ENCODE measurements around the gene ZNF646. TPM values are rescaled to one million over a fixed set of nuclear protein-coding genes. Genes with fewer than 3 reads are reported as not detected.

Gene ZNF646
- total and polyA plus RNA-seq, 7 experiments from 2014 or later, result 3.9 to 49.1 (median 23.9) TPM

DNA sequence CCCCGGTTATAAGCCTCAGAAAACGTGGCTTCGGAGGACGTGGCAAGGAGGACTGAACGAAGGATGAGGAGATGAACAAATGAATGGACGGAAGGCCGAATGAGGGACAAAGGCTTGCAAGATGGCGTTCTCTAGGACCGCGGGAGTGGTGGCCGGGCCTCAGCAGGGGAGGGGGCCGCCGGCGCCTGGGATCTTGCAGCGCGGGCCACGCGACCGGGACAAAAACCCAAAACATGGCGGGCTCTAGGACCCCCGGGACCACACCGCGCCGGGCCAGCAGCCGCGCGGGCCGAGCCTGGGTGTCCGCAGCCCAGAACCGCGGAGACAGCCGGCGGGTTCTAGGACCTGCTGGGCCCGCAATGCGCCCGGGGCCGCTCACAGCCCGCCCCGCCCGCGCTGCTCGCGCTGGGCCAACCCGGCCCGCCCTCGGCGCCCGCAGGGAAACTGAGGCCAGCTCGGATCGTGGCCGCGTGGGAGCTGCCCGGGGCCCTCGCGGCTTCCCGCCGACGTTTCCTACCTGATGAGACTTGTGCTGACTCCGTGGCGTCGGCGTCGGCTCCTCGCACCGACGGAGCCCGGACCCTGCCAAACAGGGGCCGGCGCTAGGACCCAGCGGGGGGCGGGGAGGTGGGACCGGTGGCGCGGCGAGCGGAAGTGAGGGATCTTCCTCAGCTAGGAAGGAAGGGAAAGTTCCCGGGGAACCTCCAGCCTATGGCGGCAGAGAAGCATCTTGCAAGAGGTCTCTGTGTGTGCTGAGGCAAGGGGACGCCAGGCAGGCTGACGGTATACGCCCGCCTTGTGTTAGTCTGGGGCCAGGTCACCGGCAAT lies 866 bp upstream of the ZNF646 start:
- peaks cover 28 to 53% (median 40%) of the 10 kb centered on the region in 7 donors for H3K4me1 Mint-ChIP-seq
- CTCF ChIA-PET, result interaction anchor here (0.6 to 1.9 kb wide), 5 partner anchors 44 to 785 kb away, joined by 3 to 10 read pairs (median 3); partner anchors contain the start of gene KAT8
- Histone ChIP-seq H3K4me1 (ENCODE audit: control insufficient read depth in 2 of 2, insufficient read depth in 2 of 2, low read length in 2 of 2) (peaks cover 9 to 18% of the 10 kb centered on the region in 2 donors), H3K27me3 (ENCODE audit: control insufficient read depth in 2 of 2, insufficient read depth in 2 of 2, low read length in 2 of 2) (no peaks in the 10 kb centered on the region), H3K36me3 (ENCODE audit: control insufficient read depth in 2 of 3, insufficient read depth in 3 of 3, low read length in 3 of 3) (peaks cover 0 to 30% (median 11%) of the 10 kb centered on the region in 3 experiments), H3K9me3 (ENCODE audit: control insufficient read depth in 2 of 3, low read length in 3 of 3) (no peaks in the 10 kb centered on the region), H3K27ac (ENCODE audit: low read depth, low read length) (peak overlapping the region; percentile 91), H3K4me3 (ENCODE audit: low read length) (peak overlapping the region; percentile 89)
- H3K27me3 Mint-ChIP-seq, result no peaks in the 10 kb centered on the region
- intact Hi-C loops (cut with micrococcal nuclease), result loop anchor here (2.0 to 5.0 kb wide), 3 partner anchors 261 to 639 kb away; partner anchors contain the start of gene PRR14 (in 1 of the 2)
- DNase-seq, result peak; percentile 75 to 92 (median 84)
- peaks cover 0 to 20% (median 7%) of the 10 kb centered on the region in 5 donors for H3K36me3 Mint-ChIP-seq
- ATAC-seq, result peak; percentile 71
- POLR2A ChIA-PET, result interaction anchor here (0.6 to 3.9 kb wide), 32 partner anchors 9 to 799 kb away, joined by 3 to 49 read pairs (median 5); partner anchors contain the start of genes ARMC5, FUS, KAT8 and PYCARD
- peak overlapping the region; percentile 85 to 99 (median 96) for H3K4me3 Mint-ChIP-seq
- peaks cover 0 to 1% (median 0%) of the 10 kb centered on the region in 11 donors for H3K9me3 Mint-ChIP-seq
- H3K27ac Mint-ChIP-seq, result peak overlapping the region; percentile 92 to 98 (median 97)

DNA sequence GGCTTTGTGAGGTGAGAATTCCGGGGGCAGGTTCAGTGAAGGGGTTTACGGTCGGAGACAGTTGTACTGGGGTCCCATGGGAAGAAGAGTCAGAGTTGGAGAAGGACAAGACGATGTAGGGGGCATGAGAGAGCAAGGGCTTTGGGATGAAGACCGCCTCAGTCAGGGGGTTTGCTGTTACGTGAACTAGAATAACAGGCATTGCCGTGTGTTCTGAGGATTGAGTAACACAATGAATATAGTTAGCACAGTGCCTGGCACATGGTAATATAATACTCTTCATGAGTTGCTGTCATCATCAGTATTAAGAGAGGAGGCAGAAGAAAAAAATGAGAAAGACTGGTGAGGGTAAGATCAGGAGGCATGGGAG lies 577 bp downstream of the ZNF646 start:
- Mint-ChIP-seq H3K4me3 (peak overlapping the region; percentile 85 to 99 (median 91)), H3K9me3 (peaks cover 0 to 1% (median 0%) of the 10 kb centered on the region in 11 donors), H3K27ac (peak overlapping the region; percentile 92 to 98 (median 97)), H3K27me3 (no peaks in the 10 kb centered on the region), H3K36me3 (peaks cover 0 to 24% (median 7%) of the 10 kb centered on the region in 5 donors), H3K4me1 (peaks cover 29 to 49% (median 36%) of the 10 kb centered on the region in 7 donors)
- Histone ChIP-seq H3K27me3 (ENCODE audit: control insufficient read depth in 2 of 2, insufficient read depth in 2 of 2, low read length in 2 of 2) (no peaks in the 10 kb centered on the region), H3K36me3 (ENCODE audit: control insufficient read depth in 2 of 3, insufficient read depth in 3 of 3, low read length in 3 of 3) (peaks cover 0 to 45% (median 17%) of the 10 kb centered on the region in 3 experiments), H3K9me3 (ENCODE audit: control insufficient read depth in 2 of 3, low read length in 3 of 3) (no peaks in the 10 kb centered on the region), H3K27ac (ENCODE audit: low read depth, low read length) (peak overlapping the region; percentile 91), H3K4me3 (ENCODE audit: low read length) (peak overlapping the region; percentile 89), H3K4me1 (ENCODE audit: control insufficient read depth in 2 of 2, insufficient read depth in 2 of 2, low read length in 2 of 2) (peaks cover 9 to 18% of the 10 kb centered on the region in 2 donors)
- CTCF ChIA-PET, result interaction anchor here (1.9 kb wide), 1 partner anchor 68 kb away, joined by 10 read pairs; no protein-coding TSS in a partner anchor
- ATAC-seq, result no peak
- intact Hi-C loops (cut with micrococcal nuclease), result loop anchor here (1.0 to 5.0 kb wide), 22 partner anchors 20 to 799 kb away; partner anchors contain the start of genes ARMC5 (in 2 of the 2), BCKDK (in 2 of the 2), FUS (in 2 of the 2) and KAT8 (in 2 of the 2)
- POLR2A ChIA-PET, result interaction anchor here (0.9 to 3.9 kb wide), 15 partner anchors 9 to 798 kb away, joined by 3 to 49 read pairs (median 9); partner anchors contain the start of genes ARMC5, FBRS, FUS and KAT8
- no peak for DNase-seq

- Mint-ChIP-seq H3K36me3 (peaks cover 0 to 24% (median 11%) of the 10 kb centered on the region in 5 donors), H3K4me3 (peak overlapping the region in 6 of 10 donors; percentile 7 to 95 (median 43)), H3K27ac (peak overlapping the region in 3 of 9 donors; percentile 62 to 97 (median 83)), H3K9me3 (peaks cover 0 to 1% (median 0%) of the 10 kb centered on the region in 11 donors), H3K4me1 (peaks cover 32 to 59% (median 36%) of the 10 kb centered on the region in 7 donors), H3K27me3 (no peaks in the 10 kb centered on the region)
- ATAC-seq (no peak), DNase-seq (no peak)
- ChIA-PET POLR2A (interaction anchor here (1.1 to 3.9 kb wide), 2 partner anchors 15 to 41 kb away, joined by 3 to 35 read pairs; partner anchors contain the start of gene KAT8), CTCF (no interaction called here)
- H3K36me3 ChIP-seq (ENCODE audit: control insufficient read depth in 2 of 3, insufficient read depth in 3 of 3, low read length in 3 of 3), result peaks cover 0 to 60% (median 17%) of the 10 kb centered on the region in 3 experiments
- peaks cover 9 to 18% of the 10 kb centered on the region in 2 donors for H3K4me1 ChIP-seq (ENCODE audit: control insufficient read depth in 2 of 2, insufficient read depth in 2 of 2, low read length in 2 of 2)
- H3K9me3 ChIP-seq (ENCODE audit: control insufficient read depth in 2 of 3, low read length in 3 of 3), result no peaks in the 10 kb centered on the region
- intact Hi-C loops (cut with micrococcal nuclease), result no loop called here
- no peaks in the 10 kb centered on the region for H3K27me3 ChIP-seq (ENCODE audit: control insufficient read depth in 2 of 2, insufficient read depth in 2 of 2, low read length in 2 of 2)
- no peak overlapping the region for H3K4me3 ChIP-seq (ENCODE audit: low read length)
- no peak overlapping the region for H3K27ac ChIP-seq (ENCODE audit: low read depth, low read length)
Observed at GRCh38 chr16:31076319-31076718, 2.1 kb downstream of the ZNF646 start.

- Histone ChIP-seq H3K27ac (ENCODE audit: low read depth, low read length) (no peak overlapping the region), H3K4me3 (ENCODE audit: low read length) (no peak overlapping the region), H3K27me3 (ENCODE audit: control insufficient read depth in 2 of 2, insufficient read depth in 2 of 2, low read length in 2 of 2) (no peaks in the 10 kb centered on the region), H3K9me3 (ENCODE audit: control insufficient read depth in 2 of 3, low read length in 3 of 3) (no peaks in the 10 kb centered on the region), H3K4me1 (ENCODE audit: control insufficient read depth in 2 of 2, insufficient read depth in 2 of 2, low read length in 2 of 2) (peaks cover 7 to 13% of the 10 kb centered on the region in 2 donors), H3K36me3 (ENCODE audit: control insufficient read depth in 2 of 3, insufficient read depth in 3 of 3, low read length in 3 of 3) (peaks cover 0 to 67% (median 17%) of the 10 kb centered on the region in 3 experiments)
- peaks cover 26 to 54% (median 36%) of the 10 kb centered on the region in 7 donors for H3K4me1 Mint-ChIP-seq
- peaks cover 0 to 26% (median 11%) of the 10 kb centered on the region in 5 donors for H3K36me3 Mint-ChIP-seq
- H3K27me3 Mint-ChIP-seq, result no peaks in the 10 kb centered on the region
- no peak for DNase-seq
- CTCF ChIA-PET, result no interaction called here
- peaks cover 0 to 1% (median 0%) of the 10 kb centered on the region in 11 donors for H3K9me3 Mint-ChIP-seq
- POLR2A ChIA-PET, result no interaction called here
- peak overlapping the region in 1 of 9 donors; percentile 19 for H3K27ac Mint-ChIP-seq
- no peak overlapping the region for H3K4me3 Mint-ChIP-seq
- intact Hi-C loops (cut with micrococcal nuclease), result no loop called here
- ATAC-seq, result no peak
Observed at GRCh38 chr16:31077024-31077423, 2.8 kb downstream of the ZNF646 start.

GRCh38 chr16:31077592-31078396 lies 3.6 kb downstream of the ZNF646 start:
- DNase-seq (no peak), ATAC-seq (no peak)
- POLR2A ChIA-PET, result no interaction called here
- H3K27me3 Mint-ChIP-seq, result no peaks in the 10 kb centered on the region
- H3K36me3 Mint-ChIP-seq, result peaks cover 0 to 32% (median 11%) of the 10 kb centered on the region in 5 donors
- no peak overlapping the region for H3K4me3 ChIP-seq (ENCODE audit: low read length)
- intact Hi-C loops (cut with micrococcal nuclease), result no loop called here
- H3K4me3 Mint-ChIP-seq, result no peak overlapping the region
- peaks cover 20 to 53% (median 34%) of the 10 kb centered on the region in 7 donors for H3K4me1 Mint-ChIP-seq
- no peaks in the 10 kb centered on the region for H3K9me3 ChIP-seq (ENCODE audit: control insufficient read depth in 2 of 3, low read length in 3 of 3)
- H3K27ac ChIP-seq (ENCODE audit: low read depth, low read length), result no peak overlapping the region
- H3K4me1 ChIP-seq (ENCODE audit: control insufficient read depth in 2 of 2, insufficient read depth in 2 of 2, low read length in 2 of 2), result peaks cover 0 to 5% of the 10 kb centered on the region in 2 donors
- H3K9me3 Mint-ChIP-seq, result peaks cover 0 to 1% (median 0%) of the 10 kb centered on the region in 11 donors
- peaks cover 0 to 75% (median 17%) of the 10 kb centered on the region in 3 experiments for H3K36me3 ChIP-seq (ENCODE audit: control insufficient read depth in 2 of 3, insufficient read depth in 3 of 3, low read length in 3 of 3)
- no peaks in the 10 kb centered on the region for H3K27me3 ChIP-seq (ENCODE audit: control insufficient read depth in 2 of 2, insufficient read depth in 2 of 2, low read length in 2 of 2)
- CTCF ChIA-PET, result no interaction called here
- H3K27ac Mint-ChIP-seq, result peak overlapping the region in 2 of 9 donors; percentile 2 to 29
